Tibial nerve (tissue), 4 donors: ENCODE data around the gene CENPX. TPM values are rescaled to one million over a fixed set of nuclear protein-coding genes. Genes with fewer than 3 reads are reported as not detected.
A peak's percentile ranks its signal among the peaks of the same experiment; 100 is the strongest.

Source experiments
- DNase-seq, 2 donors: peaks; one replicate each; pipeline ENCODE4 v3.0.0-alpha.2; 2019; ENCODE audit warnings: low spot score in 2 of 2
- H3K27ac ChIP-seq, 4 donors: fragments of 200-600 bp; sonication (generic) in 3 of 4; one replicate each; pipeline ENCODE4 v1.5.1; 2017 to 2019; ENCODE audit warnings: mild to moderate bottlenecking in 1 of 4
- H3K27me3 ChIP-seq, 2 donors: fragments of 200-600 bp; sonication (generic) in 1 of 2; one replicate each; pipeline versions ENCODE4 v1.5.1 to v1.6.0; 2017 to 2019
- H3K36me3 ChIP-seq, 3 donors: fragments of 200-600 bp; sonication (generic); one replicate each; pipeline ENCODE4 v1.5.1; 2018 to 2019
- H3K4me1 ChIP-seq, 4 donors: fragments of 200-600 bp; sonication (generic) in 3 of 4; one replicate each; pipeline ENCODE4 v1.5.1; 2017 to 2019
- H3K4me3 ChIP-seq, 4 donors: fragments of 200-600 bp; sonication (generic) in 3 of 4; one replicate each; pipeline ENCODE4 v1.5.1; 2017 to 2019; ENCODE audit warnings: mild to moderate bottlenecking in 1 of 4, moderate library complexity in 1 of 4
- H3K9me3 ChIP-seq, 4 donors: fragments of 200-600 bp; sonication (generic) in 3 of 4; one replicate each; pipeline ENCODE4 v1.5.1; 2017 to 2019
- EP300 ChIP-seq, 2 donors: sonication (generic); formaldehyde crosslinking; IDR thresholded peaks; one replicate each; pipeline ENCODE4 v1.6.1; 2017; ENCODE audit warnings: antibody characterized with exemption in 2 of 2, mild to moderate bottlenecking in 1 of 2
- POLR2A ChIP-seq, 2 donors: fragments of 450-650 bp; IDR thresholded peaks; one replicate each; pipeline ENCODE4 v1.6.1; 2017; ENCODE audit warnings: antibody characterized with exemption in 2 of 2, mild to moderate bottlenecking in 2 of 2, moderate library complexity in 2 of 2
- WGBS, 2 donors: methylation state at CpG; one replicate each; pipeline ENCODE4 v1.1.5; 2018; 5-methylcytosine and 5-hydroxymethylcytosine counted together
- total RNA-seq, 4 donors: library from RNA; depleted of rRNA; stranded (reverse); fragments of >200 nt; gene quantifications; one replicate each; pipeline ENCODE4 v1.1.0, GENCODE V29; 2016
- TF ChIP-seq, protein P1 (sequence below), 5 experiments: fragments of 200-600 bp in 3 of 5; fragments of 450-650 bp in 2 of 5; sonication (generic) in 3 of 5; IDR thresholded peaks; one replicate each; pipeline ENCODE4 v1.5.1; 2016 to 2019; ENCODE audit warnings: antibody characterized with exemption in 5 of 5, mild to moderate bottlenecking in 3 of 5, moderate library complexity in 2 of 5

Gene CENPX
- total RNA-seq, 4 donors from 2014 or later = 69.9 to 143 (median 78.0) TPM

GRCh38 chr17:82013772-82014321, 8.8 kb downstream of the CENPX start:
- TF ChIP-seq, protein P1, sequence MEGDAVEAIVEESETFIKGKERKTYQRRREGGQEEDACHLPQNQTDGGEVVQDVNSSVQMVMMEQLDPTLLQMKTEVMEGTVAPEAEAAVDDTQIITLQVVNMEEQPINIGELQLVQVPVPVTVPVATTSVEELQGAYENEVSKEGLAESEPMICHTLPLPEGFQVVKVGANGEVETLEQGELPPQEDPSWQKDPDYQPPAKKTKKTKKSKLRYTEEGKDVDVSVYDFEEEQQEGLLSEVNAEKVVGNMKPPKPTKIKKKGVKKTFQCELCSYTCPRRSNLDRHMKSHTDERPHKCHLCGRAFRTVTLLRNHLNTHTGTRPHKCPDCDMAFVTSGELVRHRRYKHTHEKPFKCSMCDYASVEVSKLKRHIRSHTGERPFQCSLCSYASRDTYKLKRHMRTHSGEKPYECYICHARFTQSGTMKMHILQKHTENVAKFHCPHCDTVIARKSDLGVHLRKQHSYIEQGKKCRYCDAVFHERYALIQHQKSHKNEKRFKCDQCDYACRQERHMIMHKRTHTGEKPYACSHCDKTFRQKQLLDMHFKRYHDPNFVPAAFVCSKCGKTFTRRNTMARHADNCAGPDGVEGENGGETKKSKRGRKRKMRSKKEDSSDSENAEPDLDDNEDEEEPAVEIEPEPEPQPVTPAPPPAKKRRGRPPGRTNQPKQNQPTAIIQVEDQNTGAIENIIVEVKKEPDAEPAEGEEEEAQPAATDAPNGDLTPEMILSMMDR (IDR thresholded peaks at IDR 0.05) = no peak
- no peak for TF ChIP-seq EP300 (IDR thresholded peaks at IDR 0.05)
- TF ChIP-seq POLR2A (IDR thresholded peaks at IDR 0.05) = no peak
- no peak for DNase-seq
- Histone ChIP-seq H3K4me3 (no peak overlapping the region), H3K9me3 (no peaks in the 10 kb centered on the region), H3K36me3 (peaks cover 0 to 63% (median 0%) of the 10 kb centered on the region in 3 donors), H3K27ac (no peak overlapping the region), H3K27me3 (no peaks in the 10 kb centered on the region), H3K4me1 (peaks cover 0 to 8% (median 1%) of the 10 kb centered on the region in 4 donors)
- 86 to 94% methylated on average over 11 to 16 of the region's 16 CpGs for WGBS, 2 donors

GRCh38 chr17:82013341-82013740, 9.3 kb downstream of the CENPX start:
- Histone ChIP-seq H3K27ac (peak overlapping the region in 1 of 4 donors; percentile 20), H3K9me3 (no peaks in the 10 kb centered on the region), H3K4me1 (peaks cover 0 to 13% (median 3%) of the 10 kb centered on the region in 4 donors), H3K36me3 (peaks cover 0 to 58% (median 0%) of the 10 kb centered on the region in 3 donors), H3K27me3 (no peaks in the 10 kb centered on the region), H3K4me3 (no peak overlapping the region)
- WGBS, 2 donors = 64 to 79% methylated on average over 13 to 22 of the region's 22 CpGs
- no peak for DNase-seq
- no peak for TF ChIP-seq EP300 (IDR thresholded peaks at IDR 0.05)
- TF ChIP-seq, protein P1 (IDR thresholded peaks at IDR 0.05) = no peak
- no peak for TF ChIP-seq POLR2A (IDR thresholded peaks at IDR 0.05)

DNA sequence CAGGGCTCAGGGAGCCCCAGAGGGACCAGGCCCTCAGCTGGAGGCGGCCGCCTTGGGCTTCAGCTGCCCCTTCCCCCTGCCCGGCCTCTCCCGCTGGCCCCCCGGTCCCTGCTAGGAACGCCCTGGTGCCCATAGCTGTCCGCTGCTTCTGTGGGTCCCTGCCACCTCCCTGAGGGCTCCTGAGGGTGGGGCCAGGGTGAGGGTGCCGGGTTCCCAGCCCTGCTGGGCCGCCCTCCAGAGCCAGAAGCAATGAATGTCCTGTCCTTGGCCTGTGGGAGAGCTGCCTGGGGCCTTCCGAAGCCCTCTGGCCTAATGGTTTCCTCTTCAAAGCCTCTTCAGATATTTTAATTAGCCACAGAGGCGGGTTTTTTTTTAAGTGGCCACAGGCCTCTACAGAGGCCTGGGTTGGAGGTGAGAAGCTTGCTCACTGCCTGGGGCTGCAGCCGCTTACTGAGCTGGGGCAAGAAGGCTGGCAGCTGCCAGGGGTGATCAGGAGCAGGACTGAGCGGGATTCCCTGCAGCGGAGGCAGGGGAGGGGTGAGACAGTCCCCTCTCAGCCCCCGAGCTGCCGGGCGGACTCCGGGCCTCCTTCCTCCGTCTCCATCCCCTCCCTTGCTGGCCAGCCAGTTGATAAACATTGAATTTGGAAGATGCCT, 9.9 kb downstream of the CENPX start:
- Histone ChIP-seq H3K36me3 (peaks cover 0 to 52% (median 0%) of the 10 kb centered on the region in 3 donors), H3K4me1 (peaks cover 0 to 19% (median 3%) of the 10 kb centered on the region in 4 donors), H3K9me3 (no peaks in the 10 kb centered on the region), H3K4me3 (no peak overlapping the region), H3K27ac (peak overlapping the region in 1 of 4 donors; percentile 34), H3K27me3 (no peaks in the 10 kb centered on the region)
- no peak for DNase-seq
- TF ChIP-seq, protein P1 (IDR thresholded peaks at IDR 0.05) = no peak
- WGBS, 2 donors = 72 to 90% methylated on average over 7 to 16 of the region's 19 CpGs

- no peak for DNase-seq
- Histone ChIP-seq H3K4me1 (peaks cover 0 to 24% (median 3%) of the 10 kb centered on the region in 4 donors), H3K9me3 (no peaks in the 10 kb centered on the region), H3K36me3 (peaks cover 0 to 47% (median 0%) of the 10 kb centered on the region in 3 donors), H3K4me3 (no peak overlapping the region), H3K27ac (peak overlapping the region in 1 of 4 donors; percentile 34), H3K27me3 (no peaks in the 10 kb centered on the region)
- 51% methylated on average over 7 to 16 of the region's 20 CpGs for WGBS, 2 donors
- no peak for TF ChIP-seq EP300 (IDR thresholded peaks at IDR 0.05)
These were observed 10.4 kb downstream of the CENPX start for GRCh38 chr17:82012261-82012639.

DNA sequence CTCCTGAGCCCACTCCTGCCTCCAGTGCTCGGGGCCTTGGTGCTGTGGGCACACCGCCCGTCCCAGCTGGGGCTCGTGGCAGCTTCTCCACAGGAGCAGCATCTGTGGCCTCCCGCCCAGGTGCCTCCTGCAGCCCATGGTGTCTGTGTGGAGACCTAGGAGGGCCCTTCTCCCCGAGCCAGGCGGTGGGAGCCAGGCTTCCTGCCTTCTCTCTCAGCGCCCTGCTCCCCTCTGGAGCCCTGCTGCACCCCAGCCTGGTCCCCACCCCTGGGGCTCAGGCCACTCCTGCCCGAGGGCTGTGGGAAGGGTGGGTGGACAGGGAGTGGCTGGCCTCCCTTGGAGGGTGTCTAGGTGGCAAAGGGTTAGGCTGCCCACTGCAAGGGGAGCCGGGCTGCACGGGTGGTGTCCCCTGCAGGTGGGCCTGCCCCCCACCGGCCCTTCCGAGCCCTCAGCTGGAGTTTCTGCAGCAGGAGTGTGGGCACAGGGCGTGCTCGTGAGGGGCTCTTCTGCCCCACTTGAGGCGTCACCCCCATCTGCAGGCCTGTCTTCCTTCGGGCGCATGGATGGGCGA, 11.0 kb downstream of the CENPX start:
- no peaks in the 10 kb centered on the region for H3K27me3 ChIP-seq
- no peak overlapping the region for H3K4me3 ChIP-seq
- peaks cover 0 to 29% (median 5%) of the 10 kb centered on the region in 4 donors for H3K4me1 ChIP-seq
- no peaks in the 10 kb centered on the region for H3K9me3 ChIP-seq
- H3K27ac ChIP-seq = no peak overlapping the region
- 87 to 94% methylated on average over 17 to 19 of the region's 19 CpGs for WGBS, 2 donors
- TF ChIP-seq EP300 (IDR thresholded peaks at IDR 0.05) (no peak), POLR2A (IDR thresholded peaks at IDR 0.05) (no peak)
- TF ChIP-seq, protein P1 (IDR thresholded peaks at IDR 0.05) = no peak
- DNase-seq = no peak
- peaks cover 0 to 42% (median 0%) of the 10 kb centered on the region in 3 donors for H3K36me3 ChIP-seq
